DND-41 (cell line): Measurements from ENCODE around the gene HLA-B.

Experiments used
- CTCF ChIP-seq: IDR thresholded peaks from 2 replicates; pipeline ENCODE4 v1.5.1; 2012; ENCODE audit warnings: borderline replicate concordance, low read length, moderate library complexity, mild to moderate bottlenecking; ENCODE audit not compliant: poor library complexity, severe bottlenecking; ENCODE audit errors: extremely low read depth
- EZH2 ChIP-seq: IDR thresholded peaks from 3 replicates; pipeline ENCODE4 v1.6.1; 2012; ENCODE audit warnings: borderline replicate concordance, low read depth, mild to moderate bottlenecking, moderate library complexity, low read length, inconsistent platforms; ENCODE audit not compliant: severe bottlenecking

DNA sequence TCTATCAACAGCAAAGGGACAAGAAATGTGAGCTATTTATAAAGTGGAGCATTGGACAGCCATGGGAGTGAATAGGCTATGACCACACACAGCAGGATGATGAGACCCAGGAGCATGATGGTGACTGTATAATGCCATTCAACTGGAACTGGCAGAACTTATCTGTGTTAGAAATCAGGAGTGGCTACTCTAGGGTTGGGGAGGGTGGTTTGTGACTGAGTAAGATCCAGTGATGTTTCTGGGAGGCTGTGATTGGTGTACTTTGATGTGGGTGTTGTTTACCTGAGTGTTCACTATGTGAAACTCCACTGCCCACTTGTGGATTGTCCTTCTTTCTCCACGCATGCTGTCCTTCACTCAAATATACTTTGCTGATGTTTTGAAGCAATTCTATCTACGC is 11.5 kb upstream of the HLA-B start:
- TF ChIP-seq CTCF (no peak), EZH2 (no peak)
